ENCODE results near the gene MCHR1. TPM values are rescaled to one million over a fixed set of nuclear protein-coding genes. Genes with fewer than 3 reads are reported as not detected.
A peak's percentile ranks its signal among the peaks of the same experiment; 100 is the strongest.

Gene MCHR1
- total RNA-seq, 1 experiment from 2014 or later = 0.24 TPM

- no peak for DNase-seq
- ChIA-PET CTCF (no interaction called here), POLR2A (ENCODE audit: unreplicated experiment) (no interaction called here)
- Histone ChIP-seq H3K36me3 (ENCODE audit: low read depth) (no peaks in the 10 kb centered on the region), H3K27me3 (ENCODE audit: insufficient read depth, low read depth) (no peaks in the 10 kb centered on the region), H2AFZ (no peak overlapping the region), H3K9me2 (ENCODE audit: insufficient read depth) (no peaks in the 10 kb centered on the region), H3K79me2 (ENCODE audit: low read depth) (0 out of 2 replicates have a peak, but pooled peaks cover 4% of the 10 kb centered on the region), H4K20me1 (ENCODE audit: insufficient read depth) (no peaks in the 10 kb centered on the region), H3F3A (ENCODE audit: insufficient read depth, low read depth) (peaks cover 34% of the 10 kb centered on the region), H3K4me2 (no peak overlapping the region), H3K4me1 (replicated peaks; ENCODE audit: insufficient read depth) (peaks cover 27% of the 10 kb centered on the region), H3K9me3 (ENCODE audit: insufficient read depth, low read depth) (no peaks in the 10 kb centered on the region), H3K4me3 (no peak overlapping the region), H3K27ac (no peak overlapping the region)
- no TSS peak for BruUV-seq (replicated peaks)
- intact Hi-C loops (cut with micrococcal nuclease; ENCODE audit: unreplicated experiment) = no loop called here
- no peak for TF ChIP-seq CTCF (conservative IDR thresholded peaks at IDR 0.05)
- TF ChIP-seq EZH2 (IDR thresholded peaks at IDR 0.05; ENCODE audit: low read depth) = no peak
Observed at GRCh38 chr22:40648386-40648785, 30.9 kb upstream of the MCHR1 start.

GRCh38 chr22:40651057-40651456, 28.2 kb upstream of the MCHR1 start:
- intact Hi-C loops (cut with micrococcal nuclease; ENCODE audit: unreplicated experiment) = loop anchor here (1.0 to 5.0 kb wide), 3 partner anchors 61 to 279 kb away; partner anchors contain the start of gene SGSM3
- no peaks in the 10 kb centered on the region for H3K27me3 ChIP-seq (ENCODE audit: insufficient read depth, low read depth)
- peaks cover 47% of the 10 kb centered on the region for H3F3A ChIP-seq (ENCODE audit: insufficient read depth, low read depth)
- POLR2A ChIA-PET (ENCODE audit: unreplicated experiment) = interaction anchor here (0.6 to 1.6 kb wide), 7 partner anchors 14 to 202 kb away, joined by 3 to 9 read pairs (median 4); partner anchors contain the start of gene MRTFA
- peaks cover 20% of the 10 kb centered on the region for H3K4me1 ChIP-seq (replicated peaks; ENCODE audit: insufficient read depth)
- H4K20me1 ChIP-seq (ENCODE audit: insufficient read depth) = no peaks in the 10 kb centered on the region
- DNase-seq = no peak
- H3K4me2 ChIP-seq = peak overlapping the region; percentile 92
- CTCF ChIA-PET = interaction anchor here (1.1 to 1.5 kb wide), 3 partner anchors 32 to 214 kb away, joined by 3 to 6 read pairs (median 4); no protein-coding TSS in a partner anchor
- peak overlapping the region; percentile 98 for H3K27ac ChIP-seq
- H3K36me3 ChIP-seq (ENCODE audit: low read depth) = no peaks in the 10 kb centered on the region
- BruUV-seq (replicated peaks) = no TSS peak
- H2AFZ ChIP-seq = peak overlapping the region; percentile 89
- H3K79me2 ChIP-seq (ENCODE audit: low read depth) = 0 out of 2 replicates have a peak, but pooled peaks cover 4% of the 10 kb centered on the region
- H3K9me2 ChIP-seq (ENCODE audit: insufficient read depth) = no peaks in the 10 kb centered on the region
- no peaks in the 10 kb centered on the region for H3K9me3 ChIP-seq (ENCODE audit: insufficient read depth, low read depth)
- peak overlapping the region; percentile 68 for H3K4me3 ChIP-seq
- no peak for TF ChIP-seq EZH2 (IDR thresholded peaks at IDR 0.05; ENCODE audit: low read depth)
- TF ChIP-seq CTCF (conservative IDR thresholded peaks at IDR 0.05) = no peak

GRCh38 chr22:40651563-40652501, 27.5 kb upstream of the MCHR1 start:
- DNase-seq = peak; percentile 95 to 99
- Histone ChIP-seq H3K9me3 (ENCODE audit: insufficient read depth, low read depth) (no peaks in the 10 kb centered on the region), H3K4me2 (peak overlapping the region; percentile 92), H3K27ac (peak overlapping the region; percentile 98), H3K4me3 (peak overlapping the region; percentile 68), H3K4me1 (replicated peaks; ENCODE audit: insufficient read depth) (peaks cover 15% of the 10 kb centered on the region), H3K27me3 (ENCODE audit: insufficient read depth, low read depth) (no peaks in the 10 kb centered on the region), H3K9me2 (ENCODE audit: insufficient read depth) (no peaks in the 10 kb centered on the region), H4K20me1 (ENCODE audit: insufficient read depth) (no peaks in the 10 kb centered on the region), H3F3A (ENCODE audit: insufficient read depth, low read depth) (peaks cover 47% of the 10 kb centered on the region), H3K36me3 (ENCODE audit: low read depth) (no peaks in the 10 kb centered on the region), H3K79me2 (ENCODE audit: low read depth) (0 out of 2 replicates have a peak, but pooled peaks cover 4% of the 10 kb centered on the region), H2AFZ (peak overlapping the region; percentile 89)
- BruUV-seq (replicated peaks) = TSS peak; percentile 67
- ChIA-PET CTCF (interaction anchor here (0.6 to 1.5 kb wide), 4 partner anchors 31 to 938 kb away, joined by 3 to 6 read pairs (median 4); partner anchors contain the start of gene PMM1), POLR2A (ENCODE audit: unreplicated experiment) (interaction anchor here (0.5 to 1.6 kb wide), 18 partner anchors 15 to 730 kb away, joined by 3 to 12 read pairs (median 4); partner anchors contain the start of genes MRTFA and TEF)
- intact Hi-C loops (cut with micrococcal nuclease; ENCODE audit: unreplicated experiment) = loop anchor here (1.0 to 5.0 kb wide), 5 partner anchors 31 to 280 kb away; partner anchors contain the start of genes SGSM3 and SLC25A17
- TF ChIP-seq EZH2 (IDR thresholded peaks at IDR 0.05; ENCODE audit: low read depth) = no peak
- no peak for TF ChIP-seq CTCF (conservative IDR thresholded peaks at IDR 0.05)

Data from PC-9 (cell line).